HG03103 (cell line): ENCODE measurements around the gene PTGS1.
"Not testable (repeated sequence)": the region's sequence is repeated elsewhere in the genome, so short reads cannot be mapped to it uniquely, and the experiment has no call there.

Experiments used
- ATAC-seq: cut with Tn5 transposase; IDR thresholded peaks from one replicate; pipeline ENCODE4 v1.9.1; 2021; ENCODE audit warnings: low read depth; ENCODE audit not compliant: unreplicated experiment

PTGS1 gene

DNA sequence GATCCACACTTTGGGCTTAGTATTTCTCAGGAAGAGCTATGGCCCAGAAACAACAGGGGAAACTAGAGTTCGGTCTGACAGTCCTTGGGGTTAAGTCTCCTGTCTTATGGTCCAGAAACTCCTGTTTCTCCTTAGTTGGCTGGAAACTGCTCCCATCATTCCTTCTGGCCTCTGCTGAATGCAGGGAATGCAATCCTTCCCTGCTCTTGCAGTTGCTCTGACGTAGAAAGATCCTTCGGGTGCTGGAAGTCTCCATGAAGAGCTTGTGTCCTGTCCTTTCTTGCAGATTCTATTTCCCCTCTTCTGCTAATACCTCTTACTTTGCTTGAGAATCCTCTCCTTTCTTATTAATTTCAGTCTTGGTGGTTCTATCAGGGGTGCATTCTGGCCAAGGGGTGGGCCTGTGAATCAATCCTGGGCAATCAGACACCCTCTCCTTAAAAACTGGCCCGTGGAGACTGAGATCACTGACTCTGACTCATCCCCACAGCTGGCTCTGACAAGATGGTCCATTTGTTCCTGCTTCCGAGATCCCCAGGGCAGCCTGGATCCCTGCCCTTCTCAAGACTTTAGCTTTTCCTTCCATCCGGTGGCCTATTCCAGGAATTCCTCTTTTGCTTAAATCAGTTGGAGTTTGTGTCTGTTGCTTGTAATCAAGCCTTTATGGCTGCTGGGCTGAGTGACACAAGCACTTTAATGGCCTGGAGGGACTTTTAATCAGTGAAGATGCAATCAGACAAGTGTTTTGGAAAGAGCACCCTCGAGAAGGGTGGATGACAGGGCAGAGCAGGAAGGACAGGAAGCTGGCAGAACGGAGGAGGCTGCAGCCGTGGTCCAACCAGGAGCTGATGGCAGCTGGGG lies 23.7 kb downstream of the PTGS1 start:
- ATAC-seq: no peak

DNA sequence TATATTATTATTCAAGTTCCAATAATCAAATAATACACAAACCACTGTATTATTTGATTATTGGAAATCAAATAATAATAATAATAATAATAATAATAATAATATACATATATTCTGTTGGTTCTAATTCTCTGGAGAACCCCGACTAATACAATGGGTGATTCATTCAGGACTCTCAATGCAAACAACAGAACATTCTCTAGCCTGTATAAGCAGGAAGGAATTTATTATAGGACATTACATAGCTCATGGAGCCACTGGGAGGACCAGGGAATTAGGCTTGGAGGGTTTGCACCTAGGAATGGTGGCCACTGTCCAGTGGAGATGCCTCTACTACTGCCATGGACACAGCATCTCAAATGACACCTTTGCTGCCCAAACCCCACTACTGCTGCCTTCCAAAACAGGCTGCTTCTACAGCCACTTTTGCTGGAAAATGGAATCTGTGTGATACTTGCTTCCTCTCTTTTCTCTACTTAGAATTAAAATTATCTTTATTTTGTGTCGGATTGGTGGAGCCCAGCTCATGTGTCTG lies 25.9 kb downstream of the PTGS1 start:
- ATAC-seq: no peak

DNA sequence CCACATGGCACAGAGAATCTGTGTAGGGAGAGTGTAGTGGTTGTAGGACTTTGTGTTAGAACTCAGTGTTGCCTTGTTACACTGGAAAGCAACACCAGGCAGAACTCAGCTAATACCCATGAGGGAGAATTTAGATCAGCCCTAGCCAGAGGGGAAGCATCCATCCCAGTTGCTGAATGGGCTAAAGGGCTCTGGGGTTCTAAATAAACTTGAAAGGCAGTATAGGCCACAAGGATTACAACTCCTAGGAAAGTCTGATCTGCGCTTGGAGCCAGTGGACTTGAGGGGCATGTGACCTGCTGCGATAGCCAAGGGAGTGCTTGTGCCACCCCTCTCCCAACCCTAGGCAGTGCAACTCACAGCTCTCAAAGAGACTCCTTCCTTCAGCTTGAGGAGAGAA lies 26.9 kb downstream of the PTGS1 start:
- ATAC-seq: no peak

DNA sequence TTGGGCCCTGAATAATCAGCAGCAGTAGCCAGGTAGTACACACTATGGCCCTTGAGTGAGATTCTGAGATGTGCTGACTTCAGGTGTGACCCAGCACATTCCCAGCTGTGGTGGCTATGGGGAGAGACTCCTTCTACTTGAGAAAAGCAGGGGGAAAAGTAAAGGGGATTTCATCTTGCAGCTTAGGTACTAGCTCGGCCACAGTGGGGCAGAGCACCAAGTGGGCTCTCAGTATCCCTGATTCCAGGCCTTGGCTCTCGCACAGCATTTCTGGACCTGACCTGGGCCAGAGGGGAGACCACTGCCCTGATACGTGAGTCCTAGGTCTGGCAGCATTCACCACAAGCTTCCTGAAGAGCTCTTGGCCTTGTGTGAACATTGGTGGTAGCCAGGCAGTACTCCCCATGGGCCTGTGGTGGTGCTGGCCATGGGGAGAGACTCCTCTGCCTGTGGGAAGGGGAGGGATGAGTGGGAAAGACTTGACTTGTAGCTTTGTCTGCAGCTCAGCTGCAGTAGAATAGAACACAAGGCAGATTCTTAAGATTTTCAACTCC lies 27.6 kb downstream of the PTGS1 start:
- no peak for ATAC-seq

DNA sequence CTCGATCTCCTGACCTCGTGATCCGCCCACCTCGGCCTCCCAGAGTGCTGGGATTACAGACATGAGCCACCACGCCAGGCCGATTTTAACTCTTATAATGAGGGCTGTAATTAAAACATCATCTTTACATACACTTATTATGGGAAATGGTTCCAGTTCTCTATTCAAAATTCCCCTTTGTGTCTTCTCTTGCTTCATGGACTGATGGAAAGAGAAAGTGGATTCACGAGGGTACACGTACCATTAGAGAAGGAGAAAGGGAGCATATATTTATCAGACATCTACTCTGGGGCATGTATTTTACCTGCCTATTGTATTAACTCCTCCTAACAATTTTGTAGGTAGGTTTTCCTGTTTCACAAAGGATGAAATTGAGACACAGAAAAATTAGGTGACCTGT lies 31.1 kb downstream of the PTGS1 start:
- no peak for ATAC-seq

DNA sequence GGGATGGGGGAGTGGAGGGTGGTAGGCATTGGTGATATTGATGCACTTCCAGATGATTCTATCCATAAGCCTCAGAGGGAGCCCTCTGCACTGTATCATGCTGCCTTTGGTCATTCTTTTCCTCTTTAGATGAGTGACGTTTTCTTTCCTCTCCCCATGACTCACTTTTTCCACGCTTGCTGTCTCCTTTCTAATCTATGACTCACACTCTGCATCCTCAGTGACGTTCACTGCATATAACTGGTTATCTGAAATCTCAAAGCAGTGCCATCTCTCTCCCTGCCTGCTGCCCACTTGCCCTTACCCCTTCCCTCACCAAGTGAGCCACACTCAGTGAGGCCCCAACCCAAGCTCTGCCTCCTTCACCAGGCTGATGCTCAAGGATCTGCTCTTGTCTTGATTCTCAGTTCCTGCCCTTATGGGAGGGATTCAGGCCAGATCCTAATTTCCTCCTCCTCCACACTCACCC lies 31.6 kb downstream of the PTGS1 start:
- no peak for ATAC-seq

DNA sequence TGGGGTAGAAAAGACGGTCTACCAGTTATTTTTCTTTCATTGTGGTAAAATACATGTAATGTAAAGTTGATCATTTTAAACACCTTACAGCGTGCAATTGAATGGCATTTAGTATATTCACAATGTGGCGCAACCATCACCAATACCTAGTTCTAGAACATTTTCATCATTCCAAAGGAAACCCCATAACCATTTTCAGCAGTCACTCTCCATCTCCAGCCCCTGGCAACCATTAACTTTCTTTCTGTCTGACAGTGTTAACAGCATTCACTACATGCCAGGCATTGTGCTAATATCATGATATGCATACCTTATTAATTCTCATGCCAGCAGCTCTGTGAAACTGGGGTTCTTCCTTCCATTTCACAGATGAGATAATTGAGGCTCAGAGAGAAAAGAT lies 32.0 kb downstream of the PTGS1 start:
- no peak for ATAC-seq

DNA sequence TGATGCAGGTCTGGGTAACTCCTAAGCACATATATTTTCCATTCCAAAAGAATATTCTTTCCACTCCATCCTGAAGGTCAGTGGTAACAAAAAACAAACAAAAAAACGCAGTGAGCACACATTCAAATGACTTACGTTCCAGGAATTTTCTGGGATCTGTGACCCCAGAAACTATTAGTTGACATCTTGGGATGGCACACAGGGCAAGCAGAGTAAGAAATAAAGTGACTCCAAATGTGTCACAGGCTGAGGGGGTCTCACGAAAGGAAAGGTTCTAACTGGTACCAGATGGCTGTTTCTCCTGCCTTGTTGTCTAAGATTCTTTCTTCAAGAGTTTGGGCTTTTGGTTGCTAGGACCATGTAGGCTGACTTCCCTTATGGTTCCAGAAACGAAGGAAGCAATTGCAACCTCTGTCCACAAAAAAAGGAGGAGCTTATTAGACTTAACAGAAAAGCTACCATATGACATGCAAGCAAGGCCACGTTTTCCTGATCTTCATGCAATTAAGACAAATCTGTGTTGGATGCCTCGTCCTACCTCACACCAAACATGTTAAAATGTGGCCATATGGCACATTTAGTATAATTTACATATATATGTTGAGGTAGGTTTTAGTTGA lies 32.7 kb downstream of the PTGS1 start:
- ATAC-seq: no peak

DNA sequence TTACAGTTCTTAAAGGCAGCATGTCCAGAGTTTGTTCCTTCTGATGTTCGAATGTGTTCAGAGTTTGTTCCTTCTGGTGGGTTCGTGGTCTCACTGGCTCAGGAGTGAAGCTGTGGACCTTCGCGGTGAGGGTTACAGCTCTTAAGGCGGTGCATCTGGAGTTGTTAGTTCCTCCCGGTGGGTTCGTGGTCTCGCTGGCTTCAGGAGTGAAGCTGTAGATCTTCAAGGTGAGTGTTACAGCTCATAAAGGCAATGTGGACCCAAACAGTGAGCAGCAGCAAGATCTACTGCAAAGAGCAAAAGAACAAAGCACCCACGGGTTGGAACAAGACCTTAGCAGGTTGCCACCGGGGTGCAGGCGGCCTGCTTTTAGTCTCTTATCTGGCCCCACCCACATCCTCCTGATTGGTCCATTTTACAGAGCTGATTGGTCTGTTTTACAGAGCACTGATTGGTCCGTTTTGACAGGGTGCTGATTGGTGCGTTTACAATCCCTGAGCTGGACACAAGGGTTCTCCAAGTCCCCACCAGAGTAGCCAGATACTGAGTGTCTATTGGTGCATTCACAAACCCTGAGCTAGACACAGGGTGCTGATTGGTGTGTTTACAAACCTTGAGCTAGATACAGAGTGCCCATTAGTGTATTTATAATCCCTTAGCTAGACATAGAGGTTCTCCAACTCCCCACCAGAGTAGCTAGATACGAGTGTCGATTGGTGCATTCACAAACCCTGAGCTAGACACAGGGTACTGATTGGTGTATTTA lies 34.7 kb downstream of the PTGS1 start:
- not testable (repeated sequence) for ATAC-seq

DNA sequence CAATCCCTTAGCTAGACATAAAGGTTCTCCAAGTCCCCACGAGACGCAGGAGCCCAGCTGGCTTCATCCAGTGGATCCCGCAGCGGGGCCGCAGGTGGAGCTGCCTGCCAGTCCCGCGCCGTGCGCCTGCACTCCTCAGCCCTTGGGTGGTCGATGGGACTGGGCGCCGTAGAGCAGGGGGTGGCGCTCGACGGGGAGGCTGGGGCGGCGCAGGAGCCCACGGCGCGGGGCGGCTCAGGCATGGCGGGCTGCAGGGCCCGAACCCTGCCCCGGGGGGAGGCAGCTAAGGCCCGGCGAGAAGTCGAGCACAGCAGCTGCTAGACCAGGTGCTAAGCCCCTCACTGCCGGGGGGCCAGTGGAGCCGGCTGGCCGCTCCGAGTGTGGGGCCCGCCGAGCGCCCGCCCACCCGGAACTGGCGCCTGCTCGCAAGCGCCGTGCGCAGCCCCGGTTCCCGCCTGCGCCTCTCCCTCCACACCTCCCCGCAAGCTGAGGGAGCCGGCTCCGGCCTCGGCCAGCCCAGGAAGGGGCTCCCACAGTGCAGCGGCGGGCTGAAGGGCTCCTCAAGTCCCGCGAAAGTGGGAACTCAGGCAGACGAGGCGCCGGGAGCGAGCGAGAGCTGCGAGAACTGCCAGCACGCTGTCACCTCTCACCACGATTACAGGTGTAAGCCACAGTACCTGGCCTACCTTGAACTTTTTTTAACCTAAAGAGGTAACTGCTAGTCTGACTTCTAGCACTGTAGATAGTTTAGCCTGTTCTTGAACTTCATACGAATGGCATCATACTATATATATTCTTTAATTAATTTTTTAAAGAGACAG lies 35.5 kb downstream of the PTGS1 start:
- ATAC-seq: no peak

DNA sequence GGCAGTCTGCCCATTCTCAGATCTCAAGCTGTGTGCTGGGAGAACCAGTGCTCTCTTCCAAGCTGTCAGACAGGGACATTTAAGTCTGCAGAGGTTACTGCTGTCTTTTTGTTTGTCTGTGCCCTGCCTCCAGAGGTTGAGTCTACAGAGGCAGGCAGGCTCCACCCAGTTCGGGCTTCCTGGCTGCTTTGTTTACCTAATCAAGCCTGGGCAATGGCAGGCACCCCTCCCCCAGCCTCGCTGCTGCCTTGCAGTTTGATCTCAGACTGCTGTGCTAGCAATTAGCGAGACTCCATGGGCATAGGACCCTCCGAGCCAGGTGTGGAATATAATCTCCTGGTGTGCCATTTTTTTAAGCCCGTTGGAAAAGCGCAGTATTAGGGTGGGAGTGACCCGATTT lies 43.3 kb downstream of the PTGS1 start:
- not testable (repeated sequence) for ATAC-seq

DNA sequence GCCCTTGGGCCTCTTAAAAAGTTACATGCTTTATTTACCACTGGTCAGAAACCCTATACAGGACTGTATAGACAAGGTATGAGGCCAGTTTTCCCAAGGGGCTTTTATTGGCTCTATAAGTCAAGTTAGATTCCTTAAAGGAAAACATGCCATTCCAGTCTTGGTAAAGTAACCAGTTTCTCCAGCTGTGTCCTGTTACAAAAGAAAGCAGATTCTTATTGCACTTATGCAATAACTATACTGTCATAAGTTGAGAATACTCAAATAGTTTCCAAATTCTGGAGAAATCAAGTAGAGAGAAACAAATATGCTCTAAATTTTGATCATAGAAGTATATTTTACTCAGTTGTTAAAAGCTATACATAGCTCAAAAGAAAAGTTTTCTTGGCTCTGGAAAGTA lies 47.2 kb downstream of the PTGS1 start:
- no peak for ATAC-seq

DNA sequence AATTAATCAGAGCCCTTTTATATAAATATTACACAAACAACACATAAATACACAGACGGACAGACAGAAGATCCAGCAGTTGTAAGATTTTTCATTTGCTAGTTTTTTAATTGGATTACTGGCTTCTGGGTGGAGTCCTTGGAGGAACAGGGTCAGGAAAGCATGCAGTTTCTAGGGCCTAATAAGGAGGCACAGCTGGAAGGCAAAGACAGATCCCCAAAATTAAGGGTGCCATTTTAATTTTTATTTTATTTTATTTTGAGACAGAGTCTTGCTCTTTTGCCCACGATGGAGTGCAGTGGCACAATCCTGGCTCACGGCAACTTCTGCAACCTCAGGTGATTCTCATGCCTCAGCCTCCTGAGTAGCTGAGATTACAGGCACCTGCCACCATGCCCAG lies 49.5 kb downstream of the PTGS1 start:
- no peak for ATAC-seq

DNA sequence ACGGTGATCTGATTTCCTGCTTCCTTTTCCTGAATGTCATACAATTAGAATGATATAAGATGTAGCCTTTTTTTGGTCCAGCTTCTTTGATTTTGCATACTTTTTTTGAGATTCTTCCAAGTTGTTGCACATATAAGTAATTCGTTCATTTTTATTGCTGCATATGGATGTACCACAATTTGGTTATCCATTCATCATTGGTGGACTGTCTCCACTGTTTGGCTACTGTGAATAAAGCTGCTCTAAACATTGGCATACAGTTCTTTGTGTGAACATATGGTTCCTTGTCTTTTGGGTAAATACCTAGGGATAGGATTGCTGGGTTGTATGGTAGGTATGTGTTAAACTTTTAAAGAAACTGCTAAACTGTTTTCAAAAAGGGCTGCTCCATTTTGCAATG lies 54.3 kb downstream of the PTGS1 start:
- ATAC-seq: no peak

DNA sequence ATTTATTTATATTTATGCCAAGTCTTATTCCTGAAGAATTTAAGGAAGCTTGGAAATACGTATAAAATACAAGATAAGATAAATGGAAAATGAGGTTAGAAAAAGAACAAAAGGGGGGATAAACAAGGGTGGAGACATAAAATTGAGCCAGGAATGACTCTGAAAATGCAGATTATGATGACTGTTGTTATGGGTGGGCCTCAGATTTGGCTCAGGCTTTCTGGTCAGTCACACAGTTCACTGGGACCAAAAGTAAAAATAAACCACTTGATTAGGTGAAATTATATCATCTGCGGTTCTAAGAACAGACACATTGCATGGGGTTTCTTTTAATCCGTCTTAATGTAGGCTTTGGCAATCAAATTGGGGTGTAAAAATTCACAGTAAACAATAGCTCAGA lies 55.9 kb downstream of the PTGS1 start:
- no peak for ATAC-seq

DNA sequence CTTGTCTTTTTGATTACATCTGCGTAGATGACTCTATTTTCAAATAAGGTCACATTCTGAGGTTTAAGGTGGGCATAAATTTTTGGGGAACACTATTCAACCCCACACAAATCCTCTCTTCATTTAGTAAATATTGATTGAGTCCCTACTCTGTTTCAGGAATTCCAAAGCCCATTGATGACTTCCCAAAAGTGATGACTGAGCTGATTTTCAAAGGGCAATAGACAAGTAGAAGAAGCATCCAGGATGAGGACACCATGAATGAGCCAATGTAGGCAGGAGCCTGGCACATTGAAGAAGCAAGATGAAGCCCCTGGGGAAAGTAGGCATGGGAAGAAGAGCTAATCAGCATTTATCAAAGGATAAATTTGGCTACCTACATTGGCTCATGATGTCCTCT lies 71.7 kb downstream of the PTGS1 start:
- ATAC-seq: no peak

DNA sequence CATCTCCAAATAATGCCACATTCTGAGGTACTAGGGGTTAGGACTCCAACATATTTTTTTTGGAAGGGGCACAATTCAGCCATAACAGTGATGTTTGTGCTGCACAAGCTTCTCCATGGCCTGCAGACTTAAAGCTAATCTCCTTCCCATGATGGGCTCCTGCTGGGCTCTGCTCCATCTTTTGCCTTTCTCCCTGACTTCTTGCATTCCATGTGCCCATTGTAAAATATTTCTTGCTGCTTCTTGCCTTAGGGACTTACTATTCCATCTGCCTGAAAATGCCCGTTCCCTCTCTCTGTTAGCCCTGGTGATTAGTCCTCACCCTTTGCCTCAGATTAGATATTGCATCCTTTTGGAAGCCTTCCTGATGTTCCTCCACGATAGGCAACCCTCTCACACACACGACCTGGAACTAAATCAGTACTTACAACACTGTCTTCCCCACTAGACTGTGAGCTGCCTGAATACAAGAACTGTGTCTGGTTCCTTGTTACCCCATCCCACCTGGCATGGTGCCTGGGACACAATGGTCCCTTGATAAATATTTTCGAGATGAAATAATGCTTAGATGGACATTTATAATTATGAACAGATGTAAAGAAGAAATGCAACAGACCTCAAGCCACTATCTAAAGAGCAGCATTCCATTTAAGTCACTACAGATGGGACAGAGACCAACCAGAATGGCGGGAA lies 73.4 kb downstream of the PTGS1 start:
- no peak for ATAC-seq
